Daoy (cell line): Measurements from ENCODE around the gene DCAF12. TPM values are rescaled to one million over a fixed set of nuclear protein-coding genes. Genes with fewer than 3 reads are reported as not detected.
"Not testable (repeated sequence)": the region's sequence is repeated elsewhere in the genome, so short reads cannot be mapped to it uniquely, and the experiment has no call there.

Experiments
- DNase-seq: peaks from one replicate; pipeline ENCODE4 v3.0.0-alpha.2; 2015; ENCODE audit warnings: low read depth
- total RNA-seq: library from RNA; depleted of rRNA; stranded (reverse); fragments of >200 nt; shearing (Covaris generic); gene quantifications from 2 replicates; pipeline ENCODE4 v1.2.3, GENCODE V29; 2014; rRNA removed

Gene DCAF12
- total RNA-seq, 1 experiment from 2014 or later = 29.1 TPM

GRCh38 chr9:34069831-34070230 lies 56.7 kb downstream of the DCAF12 start:
- DNase-seq = no peak

- no peak for DNase-seq
Measured at GRCh38 chr9:34065541-34065940, 61.0 kb downstream of the DCAF12 start.

GRCh38 chr9:34059954-34060353 lies 66.5 kb downstream of the DCAF12 start:
- DNase-seq = no peak

- no peak for DNase-seq
Measured at GRCh38 chr9:34059281-34059680, 67.2 kb downstream of the DCAF12 start.

GRCh38 chr9:34049630-34050384 lies 76.7 kb downstream of the DCAF12 start:
- peak; percentile 5 for DNase-seq

- peak; percentile 99 for DNase-seq
Measured at GRCh38 chr9:34048727-34049629, 77.5 kb downstream of the DCAF12 start, which contains the start of gene UBAP2. UBAP2 (minus strand) TSS chr9:34048887; CDS start chr9:34017148, 31,739 bp downstream.

GRCh38 chr9:34047864-34048726 lies 78.4 kb downstream of the DCAF12 start:
- DNase-seq = peak; percentile 61

GRCh38 chr9:34046784-34047379 lies 79.6 kb downstream of the DCAF12 start:
- DNase-seq = peak; percentile 27

- DNase-seq = no peak
Measured at GRCh38 chr9:34045903-34046302, 80.6 kb downstream of the DCAF12 start.

GRCh38 chr9:34042074-34042473 lies 84.4 kb downstream of the DCAF12 start:
- DNase-seq = not testable (repeated sequence)

- not testable (repeated sequence) for DNase-seq
Measured at GRCh38 chr9:34038851-34039250, 87.6 kb downstream of the DCAF12 start.

- no peak for DNase-seq
Measured at GRCh38 chr9:34037626-34038025, 88.9 kb downstream of the DCAF12 start.

GRCh38 chr9:34036625-34037024 lies 89.9 kb downstream of the DCAF12 start:
- no peak for DNase-seq

Other genes with a start within 250 kb of the DCAF12 start
- gene UBAP2, start 77.8 kb downstream of the DCAF12 start, total RNA-seq = 14.9 and 17.0 TPM in 2 replicates
- gene UBAP1, start 52.3 kb upstream of the DCAF12 start, total RNA-seq = 15.5 and 23.5 TPM in 2 replicates
- gene KIF24, start 202.6 kb upstream of the DCAF12 start, total RNA-seq = 5.8 and 6.3 TPM in 2 replicates
- gene NUDT2, start 202.9 kb upstream of the DCAF12 start, total RNA-seq = 51.9 and 63.5 TPM in 2 replicates